Embryonic facial prominence (tissue), 1 donor: Measurements from ENCODE around the gene RNF5.
"Not testable (repeated sequence)": the region's sequence is repeated elsewhere in the genome, so short reads cannot be mapped to it uniquely, and the experiment has no call there.

Experiments used
- DNase-seq: peaks from one replicate; pipeline ENCODE4 v3.0.0-alpha.2; 2016; ENCODE audit errors: extremely low spot score

The RNF5 gene

DNA sequence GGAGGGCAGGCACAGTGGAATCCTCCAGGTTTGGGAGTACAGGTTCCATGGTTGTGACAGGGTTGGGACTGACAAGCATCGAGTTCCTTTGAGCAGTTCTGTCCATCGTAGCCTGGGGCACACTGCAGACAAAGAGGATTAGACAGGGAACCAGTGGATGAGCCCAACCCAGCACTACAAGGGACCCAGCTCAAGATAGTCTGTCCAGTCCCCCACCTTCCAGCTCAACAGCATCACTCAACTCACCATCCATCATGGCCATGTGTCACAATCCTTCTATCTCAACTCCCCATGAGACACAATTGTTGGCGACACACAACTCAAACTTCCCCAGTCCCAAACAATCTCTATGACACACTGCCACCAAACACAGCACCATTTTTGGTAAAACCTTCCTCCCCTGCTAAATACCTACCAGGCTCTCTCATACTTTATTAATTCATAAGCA, 26.1 kb downstream of the RNF5 start:
- no peak for DNase-seq

- DNase-seq, result no peak
These were observed 30.8 kb downstream of the RNF5 start for GRCh38 chr6:32208996-32209395.

GRCh38 chr6:32210191-32210601, 32.0 kb downstream of the RNF5 start:
- no peak for DNase-seq

- DNase-seq, result not testable (repeated sequence)
These were observed 33.2 kb downstream of the RNF5 start for GRCh38 chr6:32211432-32211831.

DNA sequence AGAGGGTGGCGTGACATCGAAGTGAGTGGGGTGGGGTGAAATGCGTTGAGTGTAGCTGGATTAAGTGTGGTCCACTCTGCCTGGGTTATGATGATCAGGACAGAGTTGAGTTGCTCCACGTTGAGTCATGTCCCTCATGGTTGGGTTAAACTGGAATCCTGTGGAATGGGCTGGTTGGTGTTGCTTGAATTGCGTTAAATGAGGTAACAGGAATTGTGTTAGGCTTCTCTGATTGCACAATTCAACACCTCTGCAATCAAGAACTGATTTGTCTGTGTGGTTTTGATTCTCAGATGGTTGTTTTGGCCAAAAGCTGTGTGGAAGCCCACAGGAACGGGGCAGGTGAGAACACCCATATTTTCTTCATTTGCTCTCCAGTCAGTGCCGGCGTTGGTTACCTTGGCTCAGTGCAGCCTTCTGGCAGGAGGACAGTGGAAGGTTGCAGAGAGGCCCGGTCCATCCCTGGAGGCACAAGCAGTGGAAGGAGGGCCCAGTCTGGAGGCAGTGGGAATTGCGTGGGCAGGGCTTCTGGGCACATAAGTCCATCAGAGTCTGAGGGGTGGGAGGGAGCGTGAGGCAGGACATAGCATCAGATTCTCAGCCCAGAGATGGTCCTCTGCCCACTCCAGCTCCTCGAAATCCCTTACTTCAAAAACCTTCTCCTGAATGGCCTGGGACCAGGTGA, 34.0 kb downstream of the RNF5 start:
- DNase-seq, result no peak

- no peak for DNase-seq
These were observed 35.4 kb downstream of the RNF5 start for GRCh38 chr6:32213649-32214048.

DNA sequence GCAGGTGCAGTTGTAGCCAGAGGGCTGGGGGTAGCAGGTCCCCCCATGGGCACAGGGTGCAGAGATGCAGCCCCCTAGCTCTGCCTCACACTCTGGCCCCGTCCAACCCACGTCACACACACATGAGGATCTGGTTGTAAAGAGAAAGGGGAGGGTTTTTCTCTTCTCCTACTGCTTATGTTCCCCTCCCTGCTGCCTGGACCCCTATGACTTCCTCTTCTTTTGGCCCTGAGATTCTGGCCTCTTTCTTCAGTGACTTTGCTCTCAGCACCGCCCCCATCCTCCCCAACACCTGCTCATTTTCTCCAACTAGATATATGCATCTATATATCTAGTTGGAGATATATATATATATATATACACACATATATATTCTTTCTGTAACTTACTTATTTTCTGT, 35.9 kb downstream of the RNF5 start:
- no peak for DNase-seq

GRCh38 chr6:32215617-32216016, 37.4 kb downstream of the RNF5 start:
- DNase-seq, result no peak

DNA sequence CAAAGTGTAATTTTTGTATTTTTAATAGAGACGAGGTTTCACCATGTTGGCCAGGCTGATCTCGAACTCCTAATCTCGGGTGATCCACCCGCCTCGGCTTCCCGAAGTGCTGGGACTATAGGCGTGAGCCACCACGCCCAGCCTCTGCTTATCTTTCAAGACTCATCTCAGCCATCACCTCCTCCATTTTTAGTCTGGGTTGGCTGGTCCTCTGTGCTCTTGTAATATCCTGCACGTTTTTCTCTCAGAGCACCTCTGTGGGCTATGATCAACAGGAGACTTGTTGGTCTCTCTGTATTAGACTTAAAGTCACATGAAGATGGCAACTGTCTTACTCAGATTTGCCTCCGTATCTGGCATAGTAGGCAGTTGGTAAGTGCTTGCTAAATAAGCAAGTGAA, 38.1 kb downstream of the RNF5 start:
- no peak for DNase-seq

DNA sequence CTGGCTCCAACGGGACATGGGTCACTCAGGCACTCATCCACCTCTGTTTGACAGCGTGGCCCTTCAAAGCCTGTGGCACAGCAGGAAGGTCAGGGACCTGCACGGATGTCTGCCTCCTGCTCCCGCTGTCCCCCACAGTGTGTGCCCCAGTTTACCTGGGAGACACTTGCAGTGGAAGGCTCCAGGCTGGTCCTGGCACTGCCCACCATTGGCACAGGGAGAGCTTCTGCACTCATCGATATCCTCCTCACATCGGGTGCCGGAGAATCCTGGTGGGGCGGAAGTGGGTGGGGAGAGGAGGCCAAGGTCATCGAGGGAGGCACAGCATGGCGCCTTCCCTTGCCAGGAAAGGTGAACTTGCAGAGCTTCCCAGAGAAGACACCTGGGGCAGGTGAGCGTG, 38.8 kb downstream of the RNF5 start:
- no peak for DNase-seq

- no peak for DNase-seq
These were observed 40.0 kb downstream of the RNF5 start for GRCh38 chr6:32218167-32218566.

DNA sequence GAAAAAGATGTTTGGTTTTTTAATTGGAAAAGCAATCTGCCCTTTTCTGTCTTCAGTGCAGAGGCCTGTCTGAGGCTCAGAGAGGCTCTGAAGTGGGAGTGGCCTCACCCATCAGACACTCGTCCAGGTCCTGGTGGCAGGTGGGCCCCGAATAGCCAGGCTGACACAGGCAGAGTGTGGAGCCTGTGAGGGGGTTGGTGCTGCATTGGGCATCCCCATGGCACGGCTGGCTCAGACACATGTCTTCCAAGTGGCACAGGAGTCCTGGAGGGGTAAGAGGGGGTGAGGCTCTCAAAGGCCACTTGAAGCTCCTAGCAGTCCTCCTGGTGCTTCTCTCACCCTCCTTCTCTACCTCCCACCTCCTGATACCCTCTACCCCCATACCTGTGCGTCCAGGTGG, 41.8 kb downstream of the RNF5 start:
- DNase-seq, result no peak

GRCh38 chr6:32222333-32223230, 44.4 kb downstream of the RNF5 start:
- DNase-seq, result no peak

GRCh38 chr6:32223258-32224235, 45.3 kb downstream of the RNF5 start, which contains the start of gene NOTCH4:
NOTCH4 (minus strand) TSS chr6:32224067; CDS start chr6:32223928, 139 bp downstream.
- DNase-seq, result no peak

GRCh38 chr6:32224696-32225095, 46.5 kb downstream of the RNF5 start:
- no peak for DNase-seq

GRCh38 chr6:32226434-32226833, 48.2 kb downstream of the RNF5 start:
- DNase-seq, result no peak
